Measurements from ENCODE around the gene RGS21. TPM values are rescaled to one million over a fixed set of nuclear protein-coding genes. Genes with fewer than 3 reads are reported as not detected.
A peak's percentile ranks its signal among the peaks of the same experiment; 100 is the strongest.

Gene RGS21, protein sequence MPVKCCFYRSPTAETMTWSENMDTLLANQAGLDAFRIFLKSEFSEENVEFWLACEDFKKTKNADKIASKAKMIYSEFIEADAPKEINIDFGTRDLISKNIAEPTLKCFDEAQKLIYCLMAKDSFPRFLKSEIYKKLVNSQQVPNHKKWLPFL
- total RNA-seq (2012; rRNA removed), result not detected in 2 replicates
- not detected in 2 replicates for polyA plus RNA-seq (2012; rRNA removed)
- not detected in 2 replicates for polyA plus RNA-seq (2012; cell fraction: cytosol; rRNA removed)
- not detected in 2 replicates for polyA plus RNA-seq (2012; cell fraction: nucleus; rRNA removed; ENCODE audit: low replicate concordance)
- not detected for Bru-seq, nascent RNA
- percentile 4 among the genes with signal in this experiment for BruChase-seq, experiment 1, labeled RNA remaining after a 6-hour chase
- BruChase-seq, experiment 2, labeled RNA remaining after a 2-hour chase, result percentile 7 among the genes with signal in this experiment
- long read RNA-seq, result 0 reads

DNA sequence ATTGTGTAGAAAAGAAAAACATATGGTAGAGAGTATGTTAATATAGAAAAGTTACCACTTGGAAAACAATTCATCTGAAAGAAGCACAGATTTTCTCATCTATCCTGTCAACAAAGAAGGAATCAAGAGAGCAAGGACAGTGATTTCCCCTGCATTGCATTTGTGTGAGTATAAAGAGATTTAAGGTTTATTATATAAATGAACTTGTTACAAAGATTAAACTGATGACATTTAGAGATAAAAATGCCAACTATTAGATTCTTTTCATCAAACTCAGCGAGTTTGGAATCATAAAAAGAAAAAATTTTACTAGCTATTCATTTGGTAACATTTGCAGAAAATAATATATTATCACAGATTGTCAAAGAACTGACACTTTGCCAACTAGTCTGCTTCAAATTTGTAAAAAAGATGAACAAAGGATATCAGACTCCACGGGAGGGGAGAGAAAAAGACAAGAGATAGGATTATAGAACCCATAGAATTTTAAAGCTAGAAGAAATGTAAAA is at the start of gene RGS21:
TSS of gene RGS21 (plus strand) at position 51 of the 509 bp plus-strand sequence. CDS start 26,045 bp downstream, outside the sequence.
- Histone ChIP-seq H3K27me3 (ENCODE audit: control insufficient read depth, insufficient read depth, low read length) (no peaks in the 10 kb centered on the region), H3K4me1 (ENCODE audit: control insufficient read depth, insufficient read depth, low read length) (no peaks in the 10 kb centered on the region), H2BK15ac (ENCODE audit: low read depth, low read length) (no peak within 1 kb of the TSS), H4K91ac (ENCODE audit: insufficient read depth, low read depth, low read length) (no peak within 1 kb of the TSS), H2AFZ (replicated peaks; ENCODE audit: low read length, poor library complexity) (no peak within 1 kb of the TSS), H3K27ac (ENCODE audit: insufficient read depth, low read length) (no peak within 1 kb of the TSS), H2BK20ac (ENCODE audit: low read depth, low read length) (no peak within 1 kb of the TSS), H3K9me1 (ENCODE audit: insufficient read depth, low read length) (no peaks in the 10 kb centered on the region), H4K8ac (ENCODE audit: low read depth in 2 of 2, low read length in 2 of 2) (no peak within 1 kb of the TSS), H3K4ac (ENCODE audit: low read depth, low read length) (no peak within 1 kb of the TSS), H2BK120ac (ENCODE audit: low read depth, low read length) (no peak within 1 kb of the TSS), H4K20me1 (ENCODE audit: insufficient read depth, low read length) (no peaks in the 10 kb centered on the region), H3K56ac (ENCODE audit: extremely low read depth, insufficient read depth, low read length) (no peak within 1 kb of the TSS), H3K4me2 (ENCODE audit: low read depth, low read length) (no peak within 1 kb of the TSS), H3K9ac (ENCODE audit: low read depth, low read length) (no peak within 1 kb of the TSS), H3K4me3 (ENCODE audit: insufficient read depth, low read depth, low read length) (no peak within 1 kb of the TSS), H3K23ac (ENCODE audit: low read depth, low read length) (no peak within 1 kb of the TSS; the same call in 1 of the 2 replicates), H3K36me3 (ENCODE audit: control insufficient read depth, insufficient read depth, low read length) (no peaks in the 10 kb centered on the region), H2AK5ac (ENCODE audit: low read depth, low read length) (no peak within 1 kb of the TSS), H3K9me3 (ENCODE audit: control insufficient read depth, insufficient read depth, low read length) (no peaks in the 10 kb centered on the region), H3K18ac (ENCODE audit: low read depth, low read length) (no peak within 1 kb of the TSS), H2AK9ac (replicated peaks; ENCODE audit: low read depth, low read length, poor library complexity) (no peak within 1 kb of the TSS), H3K14ac (replicated peaks; ENCODE audit: low read depth, low read length) (no peak within 1 kb of the TSS; the same call in 1 of the 2 replicates), H4K5ac (ENCODE audit: low read depth, low read length) (no peak within 1 kb of the TSS), H2BK5ac (ENCODE audit: low read depth, low read length, poor library complexity, severe bottlenecking) (peak within 1 kb of the TSS; percentile 45), H3K79me1 (ENCODE audit: low read depth in 1 of 2, low read length in 2 of 2) (no peaks in the 10 kb centered on the region)
- no TSS peak for BruUV-seq (replicated peaks)
- in situ Hi-C loops (cut with MboI; ENCODE audit: low sequenced_read_pairs), result loop anchor here (25.0 kb wide), 1 partner anchor 1355 kb away; no protein-coding TSS in a partner anchor
- TF ChIP-seq RAD21 (IDR thresholded peaks at IDR 0.05; ENCODE audit: low read length), result no peak
- TF ChIP-seq MAFK (IDR thresholded peaks at IDR 0.05; ENCODE audit: low read depth, low read length), result no peak
- TF ChIP-seq MXI1 (IDR thresholded peaks at IDR 0.05; ENCODE audit: borderline replicate concordance, low read depth, low read length), result no peak
- TF ChIP-seq SMC3 (IDR thresholded peaks at IDR 0.05; ENCODE audit: low read depth, low read length), result no peak
- no peak for TF ChIP-seq FOS (IDR thresholded peaks at IDR 0.05; ENCODE audit: low read depth, low read length)
- TF ChIP-seq, protein P1, sequence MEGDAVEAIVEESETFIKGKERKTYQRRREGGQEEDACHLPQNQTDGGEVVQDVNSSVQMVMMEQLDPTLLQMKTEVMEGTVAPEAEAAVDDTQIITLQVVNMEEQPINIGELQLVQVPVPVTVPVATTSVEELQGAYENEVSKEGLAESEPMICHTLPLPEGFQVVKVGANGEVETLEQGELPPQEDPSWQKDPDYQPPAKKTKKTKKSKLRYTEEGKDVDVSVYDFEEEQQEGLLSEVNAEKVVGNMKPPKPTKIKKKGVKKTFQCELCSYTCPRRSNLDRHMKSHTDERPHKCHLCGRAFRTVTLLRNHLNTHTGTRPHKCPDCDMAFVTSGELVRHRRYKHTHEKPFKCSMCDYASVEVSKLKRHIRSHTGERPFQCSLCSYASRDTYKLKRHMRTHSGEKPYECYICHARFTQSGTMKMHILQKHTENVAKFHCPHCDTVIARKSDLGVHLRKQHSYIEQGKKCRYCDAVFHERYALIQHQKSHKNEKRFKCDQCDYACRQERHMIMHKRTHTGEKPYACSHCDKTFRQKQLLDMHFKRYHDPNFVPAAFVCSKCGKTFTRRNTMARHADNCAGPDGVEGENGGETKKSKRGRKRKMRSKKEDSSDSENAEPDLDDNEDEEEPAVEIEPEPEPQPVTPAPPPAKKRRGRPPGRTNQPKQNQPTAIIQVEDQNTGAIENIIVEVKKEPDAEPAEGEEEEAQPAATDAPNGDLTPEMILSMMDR (conservative IDR thresholded peaks at IDR 0.05; ENCODE audit: low read depth, low read length), result no peak
- TF ChIP-seq, protein P2, sequence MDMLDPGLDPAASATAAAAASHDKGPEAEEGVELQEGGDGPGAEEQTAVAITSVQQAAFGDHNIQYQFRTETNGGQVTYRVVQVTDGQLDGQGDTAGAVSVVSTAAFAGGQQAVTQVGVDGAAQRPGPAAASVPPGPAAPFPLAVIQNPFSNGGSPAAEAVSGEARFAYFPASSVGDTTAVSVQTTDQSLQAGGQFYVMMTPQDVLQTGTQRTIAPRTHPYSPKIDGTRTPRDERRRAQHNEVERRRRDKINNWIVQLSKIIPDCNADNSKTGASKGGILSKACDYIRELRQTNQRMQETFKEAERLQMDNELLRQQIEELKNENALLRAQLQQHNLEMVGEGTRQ (IDR thresholded peaks at IDR 0.05; ENCODE audit: low read depth, low read length), result no peak
- TF ChIP-seq RFX5 (IDR thresholded peaks at IDR 0.05; ENCODE audit: low read depth, low read length), result no peak
- no peak for TF ChIP-seq POLR2A (IDR thresholded peaks at IDR 0.05; ENCODE audit: low read depth, low read length)
- no peak for TF ChIP-seq RCOR1 (IDR thresholded peaks at IDR 0.05; ENCODE audit: insufficient replicate concordance, low read length)
- ChIA-PET POLR2A (ENCODE audit: unreplicated experiment) (no interaction called here), CTCF (interaction anchor here (0.6 kb wide), 1 partner anchor 651 kb away, joined by 3 read pairs; no protein-coding TSS in a partner anchor)
- DNase-seq (peak; percentile 2), ATAC-seq (ENCODE audit: low read depth) (no peak)
- dilution Hi-C loops (cut with HindIII; ENCODE audit: low sequenced_read_pairs, unreplicated experiment), result no loop called here
- intact Hi-C loops (cut with micrococcal nuclease), result loop anchor here (10.0 kb wide), 3 partner anchors 572 to 1862 kb away; no protein-coding TSS in a partner anchor
- no CpG with 5 or more reads among the region's 2 CpGs for WGBS, 2 experiments (ENCODE audit: extremely low coverage in 2 of 2, insufficient read length in 1 of 2)

All from IMR-90 (cell line).